ENCODE data around the gene CFAP73.
"Not testable (repeated sequence)": the region's sequence is repeated elsewhere in the genome, so short reads cannot be mapped to it uniquely, and the experiment has no call there.

The CFAP73 gene

GRCh38 chr12:113141716-113142115, 7.8 kb upstream of the CFAP73 start:
- DNase-seq (ENCODE audit: low read depth, low spot score) = not testable (repeated sequence)

GRCh38 chr12:113142173-113142885, 7.2 kb upstream of the CFAP73 start:
- DNase-seq (ENCODE audit: low read depth, low spot score) = no peak

GRCh38 chr12:113142886-113143332, 6.6 kb upstream of the CFAP73 start:
- no peak for DNase-seq (ENCODE audit: low read depth, low spot score)

DNA sequence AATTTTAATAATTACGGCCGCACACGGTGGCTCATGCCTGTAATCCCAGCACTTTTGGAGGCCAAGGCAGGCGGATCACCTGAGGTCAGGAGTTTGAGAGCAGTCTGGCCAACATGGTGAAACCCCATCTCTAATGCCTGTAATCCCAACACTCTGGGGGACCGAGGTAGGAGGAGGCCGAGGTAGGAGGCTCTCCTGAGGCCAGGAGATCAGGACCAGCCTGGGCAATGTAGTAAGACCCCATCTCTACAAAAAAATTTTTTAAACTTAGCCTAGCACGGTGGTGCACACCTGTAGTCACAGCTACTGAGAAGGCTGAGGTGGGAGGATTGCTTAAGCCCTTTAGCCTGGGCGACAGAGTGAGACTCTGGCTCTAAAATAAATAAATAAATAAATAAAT, 5.6 kb upstream of the CFAP73 start:
- no peak for DNase-seq (ENCODE audit: low read depth, low spot score)

- DNase-seq (ENCODE audit: low read depth, low spot score) = no peak
Measured at GRCh38 chr12:113144806-113145205, 4.7 kb upstream of the CFAP73 start.

DNA sequence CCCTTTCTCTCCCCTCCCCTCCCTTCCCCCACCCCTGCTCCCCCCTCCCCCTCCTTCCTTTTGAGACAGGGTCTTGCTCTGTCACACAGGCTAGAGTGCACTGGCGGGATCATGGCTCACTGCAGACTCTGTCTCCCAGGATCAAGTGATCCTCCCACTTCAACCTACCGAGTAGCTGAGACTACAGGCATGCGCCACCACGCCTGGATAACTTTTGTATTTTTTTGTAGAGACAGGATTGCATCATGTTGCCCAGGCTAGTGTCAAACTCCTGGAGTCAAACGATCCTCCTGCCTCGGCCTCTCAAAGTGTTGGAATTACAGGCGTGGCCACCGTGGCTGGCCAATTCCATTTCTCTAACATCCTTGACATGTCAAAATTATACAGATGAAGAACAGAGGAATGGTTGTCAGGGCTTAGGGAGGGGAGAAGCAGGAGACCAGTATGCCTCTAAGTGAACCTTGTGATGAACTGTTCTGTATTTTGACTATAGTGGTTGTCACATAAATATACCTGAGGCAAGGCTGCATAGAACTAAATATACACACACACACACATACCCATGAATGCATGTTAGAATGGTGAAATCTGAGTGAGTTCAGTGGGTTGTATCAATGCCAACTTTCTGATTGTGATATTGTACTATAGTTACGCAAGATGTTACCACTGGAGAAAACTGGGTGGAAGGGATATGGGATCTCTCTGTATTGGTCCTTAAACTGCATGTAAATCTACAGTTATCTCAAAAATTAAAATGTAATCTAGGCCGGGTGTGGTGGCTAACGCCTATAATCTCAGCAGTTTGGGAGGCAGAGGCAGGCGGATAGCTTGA, 3.6 kb upstream of the CFAP73 start:
- DNase-seq (ENCODE audit: low read depth, low spot score) = no peak

DNA sequence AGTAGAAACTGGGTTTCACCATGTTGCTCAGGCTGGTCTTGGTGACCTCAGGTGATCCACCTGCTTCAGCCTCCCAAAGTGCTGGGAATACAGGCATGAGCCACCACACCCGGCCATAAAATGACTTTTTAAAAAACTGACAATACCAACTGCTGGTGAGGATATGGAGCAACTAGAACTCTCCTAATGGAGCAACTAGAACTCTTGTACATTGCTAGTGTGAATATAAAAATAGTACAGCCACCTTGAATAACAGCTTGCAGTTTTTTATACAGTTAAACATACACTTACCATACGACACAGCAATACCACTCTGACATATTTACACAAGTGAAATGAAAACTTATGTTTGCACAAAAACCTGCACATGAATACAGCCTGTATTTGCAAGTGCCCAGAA, 2.5 kb upstream of the CFAP73 start:
- DNase-seq (ENCODE audit: low read depth, low spot score) = no peak

- DNase-seq (ENCODE audit: low read depth, low spot score) = no peak
Measured at GRCh38 chr12:113151655-113152054, 2.1 kb downstream of the CFAP73 start.

DNA sequence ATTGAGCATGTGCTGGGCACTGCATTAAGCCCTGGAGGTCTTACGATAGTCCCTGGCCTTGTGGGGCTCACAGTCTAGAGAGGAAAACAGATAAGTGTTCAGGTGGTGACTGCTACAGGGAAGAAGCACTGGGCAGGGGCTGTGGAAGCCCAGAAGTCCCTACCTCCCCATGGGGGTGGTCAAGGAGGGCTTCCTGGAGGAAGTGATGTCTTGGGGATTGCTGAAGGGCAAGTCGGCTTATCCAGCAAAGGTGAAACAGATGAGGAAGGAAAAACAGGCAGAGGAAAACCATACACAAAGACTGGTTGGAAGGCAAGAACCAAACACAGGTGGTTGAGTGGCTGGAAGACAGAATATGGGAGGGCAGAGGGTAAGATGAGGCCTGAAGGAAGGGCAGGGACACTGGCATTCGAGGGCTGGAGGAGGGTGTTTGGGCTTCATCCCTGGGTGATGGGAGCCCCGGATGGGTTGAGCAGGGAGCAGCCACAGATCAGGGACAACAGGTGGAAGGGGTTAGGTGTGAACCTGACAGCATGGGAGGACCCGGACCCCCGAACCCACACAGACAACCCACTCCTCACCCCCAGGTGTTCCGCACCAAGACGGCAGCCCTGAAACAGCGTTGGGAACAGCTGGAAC, 2.8 kb downstream of the CFAP73 start:
- DNase-seq (ENCODE audit: low read depth, low spot score) = no peak

GRCh38 chr12:113152835-113153814, 3.6 kb downstream of the CFAP73 start:
- DNase-seq (ENCODE audit: low read depth, low spot score) = no peak

GRCh38 chr12:113154351-113154973, 4.9 kb downstream of the CFAP73 start:
- DNase-seq (ENCODE audit: low read depth, low spot score) = no peak

DNA sequence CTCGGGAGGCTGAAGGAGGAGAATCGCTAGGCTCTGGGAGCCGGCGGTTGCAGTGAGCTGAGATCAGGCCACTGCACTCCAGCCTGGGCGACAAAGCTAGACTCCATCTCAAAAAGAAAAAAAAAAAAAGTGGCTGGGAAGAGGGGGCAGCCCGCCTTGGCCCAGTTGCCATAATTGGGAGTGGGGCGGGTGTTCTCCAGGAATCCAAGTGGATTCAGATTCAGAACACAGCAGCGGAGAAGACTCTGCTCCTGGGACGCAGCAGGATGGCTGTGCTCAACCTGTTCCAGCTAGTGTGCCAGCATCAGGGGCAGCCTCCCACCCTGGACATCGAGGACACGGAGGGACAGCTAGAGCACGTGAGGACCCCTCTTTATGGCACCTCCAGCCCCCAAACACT, 5.5 kb downstream of the CFAP73 start:
- no peak for DNase-seq (ENCODE audit: low read depth, low spot score)

- no peak for DNase-seq (ENCODE audit: low read depth, low spot score)
Measured at GRCh38 chr12:113155646-113156045, 6.1 kb downstream of the CFAP73 start.

DNA sequence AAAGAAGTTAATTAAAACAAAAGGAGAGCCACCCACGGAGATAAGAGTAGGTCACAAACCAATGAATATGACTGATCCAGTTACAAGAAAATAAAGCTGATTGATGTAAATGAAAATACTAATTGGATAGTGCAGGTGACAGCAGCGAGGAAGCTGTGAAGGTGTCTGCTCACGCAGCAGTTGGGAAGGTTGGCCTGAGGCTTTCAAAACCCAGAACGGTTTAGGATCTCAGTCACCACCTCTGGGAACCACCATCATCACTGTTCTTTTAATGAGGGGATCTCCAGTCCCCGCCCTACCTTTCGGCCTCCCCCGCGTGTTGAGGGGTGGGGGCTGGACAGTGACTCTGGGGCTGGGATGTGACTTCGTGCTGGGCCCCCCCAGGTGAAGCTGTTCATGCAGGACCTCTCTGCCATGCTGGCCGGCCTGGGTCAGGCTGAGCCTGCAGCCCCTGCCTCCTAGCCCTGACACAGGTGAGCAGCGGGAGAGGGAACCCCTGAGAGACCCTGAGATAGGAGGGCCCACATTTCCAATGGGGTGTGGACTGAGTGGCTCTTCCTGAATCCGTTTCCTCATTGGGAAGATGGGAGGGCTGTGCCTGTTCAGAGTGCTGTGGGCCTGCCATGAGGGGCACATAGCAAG, 7.8 kb downstream of the CFAP73 start:
- no peak for DNase-seq (ENCODE audit: low read depth, low spot score)

DNA sequence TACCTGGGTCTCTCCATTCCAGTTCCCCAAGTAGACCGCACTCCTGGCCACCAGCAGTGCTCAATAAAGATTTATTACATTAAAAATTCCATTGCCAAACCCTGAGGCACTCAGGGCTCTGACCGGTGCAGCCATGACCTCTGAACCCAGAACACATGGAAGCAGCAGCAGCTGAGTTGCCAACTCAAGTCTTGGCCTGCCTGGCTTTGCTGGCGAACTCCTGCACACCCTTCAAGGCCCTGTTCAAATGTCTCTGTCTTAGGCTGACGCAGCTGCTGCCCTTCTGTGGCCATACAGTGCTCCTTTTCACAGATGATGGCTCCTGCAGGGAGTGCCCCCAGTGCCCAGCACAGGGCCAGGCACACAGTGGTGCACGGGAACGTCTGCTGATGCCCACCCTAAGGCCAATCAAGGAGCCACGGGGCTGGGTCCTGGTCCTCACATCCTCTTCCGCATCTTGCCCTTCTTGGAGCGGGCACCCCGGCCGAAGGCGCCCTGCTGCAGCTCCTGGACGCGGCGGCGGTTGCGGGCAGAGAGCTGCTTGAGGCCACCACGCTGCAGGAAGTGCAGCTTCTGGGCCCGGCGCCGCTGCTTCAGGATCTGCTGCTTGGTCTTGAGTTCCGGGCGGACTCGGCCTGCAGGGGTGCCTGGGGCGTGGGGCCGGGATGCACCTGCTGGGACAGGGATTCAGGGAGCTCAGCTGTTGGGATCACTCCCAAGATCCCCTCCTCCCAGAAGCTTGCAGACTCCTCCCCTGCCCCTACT, 9.1 kb downstream of the CFAP73 start:
- no peak for DNase-seq (ENCODE audit: low read depth, low spot score)

DNA sequence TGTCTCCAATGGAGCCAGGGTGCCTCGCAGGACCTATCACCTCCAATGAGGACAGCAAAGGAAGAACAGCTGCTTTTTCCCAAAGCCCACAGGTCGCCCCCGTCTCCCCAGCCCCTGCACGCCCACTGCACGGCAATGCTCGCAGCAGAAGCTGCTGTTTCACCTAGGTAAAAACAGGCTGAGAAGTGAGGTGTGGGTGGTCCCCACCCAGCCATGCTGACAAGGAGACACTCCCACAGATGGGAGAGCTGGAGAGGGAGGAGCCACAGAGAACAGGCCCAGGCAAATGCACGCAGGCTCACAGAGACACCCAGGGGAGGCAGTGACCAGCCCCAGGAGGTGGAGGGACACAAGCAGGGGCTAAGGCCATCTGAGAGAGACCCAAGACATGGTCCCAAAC, 10.4 kb downstream of the CFAP73 start:
- no peak for DNase-seq (ENCODE audit: low read depth, low spot score)

- DNase-seq (ENCODE audit: low read depth, low spot score) = no peak
Measured at GRCh38 chr12:113161415-113162016, 12.0 kb downstream of the CFAP73 start.

DNA sequence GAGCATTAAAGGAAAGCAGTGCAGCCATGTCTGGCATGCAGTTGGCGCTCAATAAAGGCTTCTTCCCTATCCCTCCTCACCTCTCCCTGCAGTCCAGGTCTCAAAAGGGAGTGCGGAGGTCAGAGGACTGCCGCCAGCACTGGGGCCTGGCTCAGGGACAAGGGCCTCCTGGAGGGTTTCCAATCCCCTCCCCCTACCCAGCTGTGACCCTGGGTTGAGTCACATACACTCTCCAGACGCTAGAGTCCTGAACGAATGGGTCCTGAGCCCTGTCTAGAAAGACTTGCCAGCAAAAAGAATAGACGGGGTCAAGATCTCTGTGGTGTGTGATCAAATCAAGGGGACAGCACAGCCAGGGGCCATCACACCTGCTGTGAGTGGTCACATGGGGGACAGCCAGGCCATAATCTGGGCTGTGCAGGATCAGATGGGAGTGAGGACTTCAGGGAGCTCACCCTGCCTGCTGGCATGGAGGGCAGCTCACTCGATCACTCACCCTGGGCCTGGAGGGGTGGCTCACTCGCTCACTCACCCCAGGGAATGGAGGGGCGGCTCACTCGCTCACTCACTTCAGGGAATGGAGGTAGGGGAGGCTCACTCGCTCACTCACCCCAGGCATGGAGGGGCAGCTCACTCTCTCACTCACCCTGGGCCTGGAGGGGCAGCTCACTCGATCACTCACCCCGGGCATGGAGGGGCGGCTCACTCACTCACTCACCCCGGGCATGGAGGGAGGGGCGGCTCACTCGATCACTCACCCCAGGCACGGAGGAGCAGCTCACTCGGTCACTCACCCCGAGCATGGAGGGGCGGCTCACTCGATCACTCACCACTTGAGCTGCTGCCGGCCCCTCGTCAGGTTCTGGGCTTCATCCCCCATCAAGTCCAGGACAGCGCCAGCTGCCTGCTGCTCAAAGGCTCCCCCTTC, 12.8 kb downstream of the CFAP73 start:
- no peak for DNase-seq (ENCODE audit: low read depth, low spot score)
